HCT116 (cell line): ENCODE results near the gene FXYD1. TPM values are rescaled to one million over a fixed set of nuclear protein-coding genes. Genes with fewer than 3 reads are reported as not detected.

Experiments used
- ATAC-seq: fragments of 200-7000 bp; cut with Tn5 transposase; 2 replicates; pipeline ENCODE4 v1.9.1; 2020; ENCODE audit warnings: mild to moderate bottlenecking, moderate library complexity
- BruUV-seq: library from RNA; stranded (reverse); fragments of 400-500 nt; replicated peaks from 2 replicates; lab custom pipeline; 2021; lab: Mats Ljungman, UMichigan
- CTCF ChIA-PET: fragments of 300-600 bp; sonication (Branson Sonifier 250); formaldehyde crosslinking; loops from one replicate; lab custom pipeline; 2021; ENCODE audit warnings: antibody characterized with exemption; lab: Charles Lee
- POLR2A ChIA-PET: fragments of 300-600, 350-600 bp; sonication (Branson Sonifier 250); formaldehyde crosslinking; loops from one replicate; lab custom pipeline; 2021; ENCODE audit warnings: antibody characterized with exemption; lab: Charles Lee
- RAD21 ChIA-PET, 2 experiments: fragments of 300-600 bp; sonication (Branson Sonifier 250); formaldehyde crosslinking; loops; one replicate each; lab custom pipeline; 2023; ENCODE audit warnings: low total read pairs in 2 of 2; ENCODE audit not compliant: uncharacterized antibody in 2 of 2, unreplicated experiment in 2 of 2, low non-redundant PET in 1 of 2; lab: Charles Lee
- DNase-seq: peaks from one replicate; pipeline ENCODE4 v3.0.0-alpha.2; 2010; ENCODE audit warnings: low read depth, low spot score
- H2AFZ ChIP-seq: fragments of 200-600 bp; shearing (Covaris generic), sonication (generic); 2 replicates; pipeline ENCODE4 v1.6.1; 2017; ENCODE audit warnings: low read depth, mixed run types, mixed read lengths, antibody characterized with exemption, low read length; ENCODE audit not compliant: poor library complexity, severe bottlenecking
- H3K27ac ChIP-seq: 2 replicates; pipeline ENCODE4 v1.5.1; 2012; ENCODE audit warnings: low read depth, low read length
- H3K27me3 ChIP-seq: fragments of 200-600 bp; sonication (generic); 2 replicates; pipeline ENCODE4 v1.6.1; 2016; ENCODE audit warnings: mixed run types, low read length, mixed read lengths; ENCODE audit not compliant: insufficient read depth
- H3K36me3 ChIP-seq, 2 experiments: fragments of 200-500 bp in 1 of 2; fragments of 200-600 bp in 1 of 2; sonication (Bioruptor generic) in 1 of 2; sonication (generic) in 1 of 2; 2 replicates each; pipeline versions ENCODE4 v1.5.1 to v1.6.1; 2014 to 2016; ENCODE audit warnings: low read length in 2 of 2, inconsistent platforms in 1 of 2, mixed read lengths in 1 of 2, mixed run types in 1 of 2; ENCODE audit not compliant: insufficient read depth in 2 of 2, control insufficient read depth in 1 of 2
- H3K4me1 ChIP-seq, 2 experiments: fragments of 200-600 bp in 1 of 2; sonication (generic) in 1 of 2; 2 replicates each; pipeline versions ENCODE4 v1.5.1 to v1.6.1; 2012 to 2017; ENCODE audit warnings: low read length in 2 of 2, inconsistent platforms in 1 of 2, mild to moderate bottlenecking in 1 of 2, mixed read lengths in 1 of 2, mixed run types in 1 of 2, moderate library complexity in 1 of 2; ENCODE audit not compliant: insufficient read depth in 2 of 2, control insufficient read depth in 1 of 2
- H3K4me2 ChIP-seq: fragments of 200-600 bp; sonication (generic); 2 replicates; pipeline ENCODE4 v1.6.1; 2017; ENCODE audit warnings: mixed run types, low read length, mixed read lengths
- H3K4me3 ChIP-seq, 2 experiments: fragments of 200-600 bp in 1 of 2; sonication (generic) in 1 of 2; replicated peaks in 1 of 2; 2 replicates each; pipeline ENCODE4 v1.5.1; 2011 to 2016; ENCODE audit warnings: low read length in 2 of 2, control low read depth in 1 of 2, low read depth in 1 of 2, mild to moderate bottlenecking in 1 of 2, mixed read lengths in 1 of 2, mixed run types in 1 of 2
- H3K79me2 ChIP-seq: fragments of 200-600 bp; sonication (generic); 2 replicates; pipeline ENCODE4 v1.6.1; 2017; ENCODE audit warnings: mild to moderate bottlenecking, mixed run types, low read length, moderate library complexity, mixed read lengths; ENCODE audit not compliant: insufficient read depth
- H3K9ac ChIP-seq: fragments of 200-600 bp; sonication (generic); 2 replicates; pipeline ENCODE4 v1.6.1; 2016; ENCODE audit warnings: low read length, mixed read lengths
- H3K9me2 ChIP-seq: fragments of 200-600 bp; sonication (generic), shearing (Covaris generic); 2 replicates; pipeline ENCODE4 v1.6.1; 2017; ENCODE audit warnings: mixed run types, mild to moderate bottlenecking, moderate library complexity; ENCODE audit not compliant: insufficient read depth
- H3K9me3 ChIP-seq, 2 experiments: fragments of 200-500 bp in 1 of 2; fragments of 200-600 bp in 1 of 2; sonication (Bioruptor generic) in 1 of 2; sonication (generic) in 1 of 2; 2 replicates each; pipeline ENCODE4 v1.6.1; 2014 to 2017; ENCODE audit warnings: low read length in 2 of 2, mixed read lengths in 2 of 2, inconsistent platforms in 1 of 2, low read depth in 1 of 2, mild to moderate bottlenecking in 1 of 2, mixed run types in 1 of 2, moderate library complexity in 1 of 2; ENCODE audit not compliant: control insufficient read depth in 1 of 2, insufficient read depth in 1 of 2
- H4K20me1 ChIP-seq: fragments of 200-600 bp; sonication (generic), shearing (Covaris generic); 2 replicates; pipeline ENCODE4 v1.6.1; 2017; ENCODE audit warnings: mixed run types, mild to moderate bottlenecking, moderate library complexity; ENCODE audit not compliant: insufficient read depth
- ATF3 ChIP-seq: IDR thresholded peaks from 2 replicates; pipeline ENCODE4 v1.6.1; 2012
- EGR1 ChIP-seq: IDR thresholded peaks from 2 replicates; pipeline ENCODE4 v1.6.1; 2012; ENCODE audit warnings: low read depth
- ELF1 ChIP-seq: IDR thresholded peaks from 2 replicates; pipeline ENCODE4 v1.6.1; 2012; ENCODE audit warnings: low read depth, borderline replicate concordance
- FOSL1 ChIP-seq: IDR thresholded peaks from 2 replicates; pipeline ENCODE4 v1.6.1; 2012; ENCODE audit warnings: low read depth
- JUND ChIP-seq: IDR thresholded peaks from 2 replicates; pipeline ENCODE4 v1.6.1; 2012
- MAX ChIP-seq: IDR thresholded peaks from 2 replicates; pipeline ENCODE4 v1.6.1; 2012
- POLR2A ChIP-seq: IDR thresholded peaks from 2 replicates; pipeline ENCODE4 v1.7.0; 2011; ENCODE audit warnings: borderline replicate concordance; ENCODE audit not compliant: insufficient read depth, insufficient read length; ENCODE audit errors: extremely low read depth
- RAD21 ChIP-seq: IDR thresholded peaks from 2 replicates; pipeline ENCODE4 v1.6.1; 2012; ENCODE audit warnings: low read depth, mild to moderate bottlenecking
- SRF ChIP-seq: IDR thresholded peaks from 2 replicates; pipeline ENCODE4 v1.6.1; 2012; ENCODE audit warnings: low read depth
- YY1 ChIP-seq: IDR thresholded peaks from 2 replicates; pipeline ENCODE4 v1.6.1; 2011; ENCODE audit warnings: low read length, low read depth, moderate library complexity, mild to moderate bottlenecking; ENCODE audit not compliant: insufficient replicate concordance; ENCODE audit errors: extremely low read depth
- ZBTB33 ChIP-seq: IDR thresholded peaks from 2 replicates; pipeline ENCODE4 v1.6.1; 2011; ENCODE audit warnings: mild to moderate bottlenecking, low read length, moderate library complexity; ENCODE audit not compliant: insufficient replicate concordance; ENCODE audit errors: extremely low read depth
- ZFX ChIP-seq: fragments of 450-650 bp; IDR thresholded peaks from 2 replicates; pipeline ENCODE4 v1.6.1; 2017
- ZNF274 ChIP-seq: fragments of 200-500 bp; sonication (Bioruptor generic); IDR thresholded peaks from 2 replicates; pipeline ENCODE4 v1.6.1; 2014; ENCODE audit warnings: mild to moderate bottlenecking, low read depth, low read length, inconsistent platforms
- intact Hi-C: fragments of 100-400 bp; cut with micrococcal nuclease; formaldehyde crosslinking; loops from 2 replicates; pipeline ENCODE4 v1.10.0; 2022
- total RNA-seq: library from RNA; stranded (reverse); gene quantifications from one replicate; pipeline ENCODE4 v1.2.1, GENCODE V29; 2021; ENCODE audit not compliant: unreplicated experiment
- TF ChIP-seq, protein P1 (sequence below), 3 experiments: fragments of 200-600 bp in 1 of 3; sonication (generic) in 1 of 3; IDR thresholded peaks in 2 of 3; conservative IDR thresholded peaks in 1 of 3; 2 replicates each; pipeline ENCODE4 v1.5.1; 2012 to 2017; ENCODE audit warnings: low read depth in 2 of 3, low read length in 2 of 3, antibody characterized with exemption in 1 of 3, borderline replicate concordance in 1 of 3, control low read depth in 1 of 3, mild to moderate bottlenecking in 1 of 3, mixed read lengths in 1 of 3, mixed run types in 1 of 3, moderate library complexity in 1 of 3; ENCODE audit not compliant: insufficient read depth in 1 of 3

The FXYD1 gene
- total RNA-seq, 1 experiment from 2014 or later, result 7.8 TPM

- H3K9me3 ChIP-seq, result no peaks in the 10 kb centered on the region
- TF ChIP-seq ZNF274 (no peak), ZFX (no peak), FOSL1 (no peak), POLR2A (no peak), YY1 (no peak), EGR1 (no peak), ELF1 (no peak), ATF3 (no peak), JUND (no peak), ZBTB33 (no peak), RAD21 (no peak), SRF (no peak), MAX (no peak)
- TF ChIP-seq, protein P1, sequence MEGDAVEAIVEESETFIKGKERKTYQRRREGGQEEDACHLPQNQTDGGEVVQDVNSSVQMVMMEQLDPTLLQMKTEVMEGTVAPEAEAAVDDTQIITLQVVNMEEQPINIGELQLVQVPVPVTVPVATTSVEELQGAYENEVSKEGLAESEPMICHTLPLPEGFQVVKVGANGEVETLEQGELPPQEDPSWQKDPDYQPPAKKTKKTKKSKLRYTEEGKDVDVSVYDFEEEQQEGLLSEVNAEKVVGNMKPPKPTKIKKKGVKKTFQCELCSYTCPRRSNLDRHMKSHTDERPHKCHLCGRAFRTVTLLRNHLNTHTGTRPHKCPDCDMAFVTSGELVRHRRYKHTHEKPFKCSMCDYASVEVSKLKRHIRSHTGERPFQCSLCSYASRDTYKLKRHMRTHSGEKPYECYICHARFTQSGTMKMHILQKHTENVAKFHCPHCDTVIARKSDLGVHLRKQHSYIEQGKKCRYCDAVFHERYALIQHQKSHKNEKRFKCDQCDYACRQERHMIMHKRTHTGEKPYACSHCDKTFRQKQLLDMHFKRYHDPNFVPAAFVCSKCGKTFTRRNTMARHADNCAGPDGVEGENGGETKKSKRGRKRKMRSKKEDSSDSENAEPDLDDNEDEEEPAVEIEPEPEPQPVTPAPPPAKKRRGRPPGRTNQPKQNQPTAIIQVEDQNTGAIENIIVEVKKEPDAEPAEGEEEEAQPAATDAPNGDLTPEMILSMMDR (IDR thresholded peaks at IDR 0.05 in 2 of 3, conservative IDR thresholded peaks at IDR 0.05 in 1 of 3; ENCODE audit: borderline replicate concordance in 1 of 3, insufficient read depth in 1 of 3, low read depth in 2 of 3, low read length in 2 of 3), result no peak
- H3K4me1 ChIP-seq, result peaks cover 22 to 49% of the 10 kb centered on the region in 2 experiments
- intact Hi-C loops, result no loop called here
- no peak for DNase-seq
- no peak for ATAC-seq
- H3K4me3 ChIP-seq, result no peak overlapping the region
- H3K79me2 ChIP-seq, result no peaks in the 10 kb centered on the region
- no peak overlapping the region for H2AFZ ChIP-seq
- no peak overlapping the region for H3K9ac ChIP-seq
- CTCF ChIA-PET, result interaction anchor here (1.5 kb wide), 1 partner anchor 8 kb away, joined by 4 read pairs; no protein-coding TSS in a partner anchor
- no peaks in the 10 kb centered on the region for H4K20me1 ChIP-seq
- POLR2A ChIA-PET, result no interaction called here
- RAD21 ChIA-PET, result no interaction called here
- H3K36me3 ChIP-seq, result no peaks in the 10 kb centered on the region
- H3K4me2 ChIP-seq, result no peak overlapping the region
- H3K27ac ChIP-seq, result no peak overlapping the region
- BruUV-seq, result no TSS peak
- H3K27me3 ChIP-seq, result no peaks in the 10 kb centered on the region
- H3K9me2 ChIP-seq, result no peaks in the 10 kb centered on the region
Observed at GRCh38 chr19:35118268-35119020, 20.2 kb upstream of the FXYD1 start.
